Subcutaneous adipose tissue (tissue), 4 donors: ENCODE measurements around the gene BOC. TPM values are rescaled to one million over a fixed set of nuclear protein-coding genes. Genes with fewer than 3 reads are reported as not detected.

ENCODE experiments used
- CTCF ChIP-seq: fragments of 450-650 bp; IDR thresholded peaks from one replicate; pipeline ENCODE4 v1.5.1; 2016; ENCODE audit warnings: low read depth, mild to moderate bottlenecking, control low read depth, antibody characterized with exemption, moderate library complexity
- total RNA-seq, 4 donors: library from RNA; depleted of rRNA; stranded (reverse); fragments of >200 nt; gene quantifications; one replicate each; pipeline ENCODE4 v1.1.0, GENCODE V29; 2016

Gene BOC
- total RNA-seq, 4 donors from 2014 or later, result 15.1 to 46.5 (median 28.4) TPM

GRCh38 chr3:113221721-113222257, 10.4 kb downstream of the BOC start:
- TF ChIP-seq CTCF, result no peak

- no peak for TF ChIP-seq CTCF
Observed at GRCh38 chr3:113222451-113223086, 11.2 kb downstream of the BOC start.

GRCh38 chr3:113223475-113224281, 12.3 kb downstream of the BOC start:
- no peak for TF ChIP-seq CTCF

GRCh38 chr3:113225286-113225685, 13.9 kb downstream of the BOC start:
- TF ChIP-seq CTCF, result no peak

GRCh38 chr3:113226491-113226890, 15.1 kb downstream of the BOC start:
- no peak for TF ChIP-seq CTCF

- no peak for TF ChIP-seq CTCF
Observed at GRCh38 chr3:113227146-113227545, 15.8 kb downstream of the BOC start.

- no peak for TF ChIP-seq CTCF
Observed at GRCh38 chr3:113228498-113229286, 17.3 kb downstream of the BOC start.
